Esophagus muscularis mucosa (tissue), 3 donors: ENCODE measurements around the gene P2RY11.

Experiments
- CTCF ChIP-seq, 3 experiments: fragments of 200-600 bp in 2 of 3; fragments of 450-650 bp in 1 of 3; sonication (generic) in 2 of 3; IDR thresholded peaks; one replicate each; pipeline ENCODE4 v1.5.1; 2017 to 2019; ENCODE audit warnings: antibody characterized with exemption in 3 of 3, mild to moderate bottlenecking in 2 of 3, moderate library complexity in 1 of 3
- POLR2A ChIP-seq: fragments of 450-650 bp; IDR thresholded peaks from one replicate; pipeline ENCODE4 v1.6.1; 2017; ENCODE audit warnings: antibody characterized with exemption, moderate library complexity, mild to moderate bottlenecking, low read depth

- TF ChIP-seq CTCF (IDR thresholded peaks at IDR 0.05) (no peak), POLR2A (no peak)
Observed at GRCh38 chr19:10086591-10087192, 24.8 kb upstream of the P2RY11 start.
